Naive thymus-derived CD8-positive, alpha-beta T cell (primary cell): ENCODE results near the gene COQ9. TPM values are rescaled to one million over a fixed set of nuclear protein-coding genes. Genes with fewer than 3 reads are reported as not detected.
"Not testable (repeated sequence)": the region's sequence is repeated elsewhere in the genome, so short reads cannot be mapped to it uniquely, and the experiment has no call there.

Source experiments
- ATAC-seq, 2 donors: fragments of 150-1000 bp; cut with Tn5 transposase in 1 of 2; sonication (Bioruptor Pico), chemical (Tn5 transposase) in 1 of 2; 1 replicate in 1 of 2; 2 replicates in 1 of 2; pipeline ENCODE4 v1.10.0; 2021; ENCODE audit warnings: mild to moderate bottlenecking in 2 of 2, moderate library complexity in 2 of 2
- POLR2A ChIA-PET: fragments of 350-600 bp; sonication (Branson Sonifier 250); formaldehyde crosslinking; loops from one replicate; lab custom pipeline; 2021; ENCODE audit warnings: antibody characterized with exemption; lab: Charles Lee
- DNase-seq, 10 donors: peaks; one replicate each; pipeline versions ENCODE4 v3.0.0 to v3.0.0-alpha.2; 2020 to 2022
- H3K27ac Mint-ChIP-seq, 10 donors: one replicate each; pipeline ENCODE4 v1.8.0; 2020 to 2022; ENCODE audit warnings: mild to moderate bottlenecking in 10 of 10, mixed read lengths in 10 of 10, moderate library complexity in 4 of 10, inconsistent platforms in 1 of 10
- H3K27me3 Mint-ChIP-seq, 5 donors: one replicate each; pipeline ENCODE4 v1.8.0; 2021 to 2022; ENCODE audit warnings: mixed read lengths in 5 of 5
- H3K36me3 Mint-ChIP-seq, 3 donors: one replicate each; pipeline ENCODE4 v1.8.0; 2020 to 2022; ENCODE audit warnings: mixed read lengths in 3 of 3, mild to moderate bottlenecking in 2 of 3, inconsistent platforms in 1 of 3
- H3K4me1 Mint-ChIP-seq, 4 donors: one replicate each; pipeline ENCODE4 v1.8.0; 2021 to 2022; ENCODE audit warnings: mixed read lengths in 4 of 4
- H3K4me3 Mint-ChIP-seq, 10 donors: one replicate each; pipeline ENCODE4 v1.8.0; 2020 to 2022; ENCODE audit warnings: mild to moderate bottlenecking in 10 of 10, mixed read lengths in 10 of 10, moderate library complexity in 6 of 10, inconsistent platforms in 1 of 10
- H3K9me3 Mint-ChIP-seq, 9 donors: one replicate each; pipeline ENCODE4 v1.8.0; 2020 to 2022; ENCODE audit warnings: mixed read lengths in 9 of 9, mild to moderate bottlenecking in 3 of 9, inconsistent platforms in 1 of 9, moderate library complexity in 1 of 9
- polyA plus RNA-seq, 3 donors: library from polyadenylated mRNA; unstranded; fragments of 300-500 nt; fragmentation: Illumina TruSeq; gene quantifications; one replicate each; pipeline ENCODE4 v1.2.3, GENCODE V29; 2021
- total RNA-seq, 8 experiments: library from RNA in 2 of 8; stranded (reverse) in 2 of 8; gene quantifications; one replicate each; pipeline ENCODE4 v1.2.3 and lab custom pipeline; 2021 to 2026

COQ9 gene
- total and polyA plus RNA-seq, 5 experiments from 2014 or later: 22.8 to 59.0 (median 35.8) TPM

GRCh38 chr16:57432505-57432904 lies 14.8 kb upstream of the COQ9 start:
- Mint-ChIP-seq H3K9me3 (no peaks in the 10 kb centered on the region), H3K4me3 (peak overlapping the region in 6 of 10 donors; percentile 36 to 78 (median 67)), H3K27me3 (no peaks in the 10 kb centered on the region), H3K36me3 (peaks cover 7 to 79% (median 37%) of the 10 kb centered on the region in 3 donors), H3K27ac (peak overlapping the region; percentile 73 to 94 (median 91)), H3K4me1 (peaks cover 21 to 50% (median 33%) of the 10 kb centered on the region in 4 donors)
- no peak for DNase-seq
- ATAC-seq: no peak
- POLR2A ChIA-PET: interaction anchor here (0.6 to 3.1 kb wide), 9 partner anchors 8 to 310 kb away, joined by 3 to 23 read pairs (median 5); partner anchors contain the start of genes CIAPIN1, COQ9 and POLR2C

- H3K36me3 Mint-ChIP-seq: peaks cover 3 to 79% (median 34%) of the 10 kb centered on the region in 3 donors
- POLR2A ChIA-PET: interaction anchor here (0.7 to 3.1 kb wide), 9 partner anchors 9 to 134 kb away, joined by 3 to 23 read pairs (median 5); partner anchors contain the start of genes CIAPIN1, COQ9 and POLR2C
- H3K27ac Mint-ChIP-seq: peak overlapping the region; percentile 73 to 94 (median 90)
- peak overlapping the region; percentile 32 to 79 (median 67) for H3K4me3 Mint-ChIP-seq
- no peaks in the 10 kb centered on the region for H3K27me3 Mint-ChIP-seq
- DNase-seq (peak in 2 of 10 donors; percentile 17 to 22), ATAC-seq (peak; percentile 43 to 60)
- peaks cover 21 to 50% (median 31%) of the 10 kb centered on the region in 4 donors for H3K4me1 Mint-ChIP-seq
- H3K9me3 Mint-ChIP-seq: no peaks in the 10 kb centered on the region
Measured at GRCh38 chr16:57432989-57433388, 14.3 kb upstream of the COQ9 start.

GRCh38 chr16:57434003-57434402 lies 13.3 kb upstream of the COQ9 start:
- Mint-ChIP-seq H3K36me3 (peaks cover 12 to 79% (median 41%) of the 10 kb centered on the region in 3 donors), H3K4me3 (peak overlapping the region in 9 of 10 donors; percentile 23 to 78 (median 68)), H3K27ac (peak overlapping the region; percentile 84 to 94 (median 90)), H3K9me3 (no peaks in the 10 kb centered on the region), H3K27me3 (no peaks in the 10 kb centered on the region), H3K4me1 (peaks cover 23 to 52% (median 35%) of the 10 kb centered on the region in 4 donors)
- DNase-seq (peak in 7 of 10 donors; percentile 10 to 82 (median 54)), ATAC-seq (peak; percentile 86 to 92)
- POLR2A ChIA-PET: interaction anchor here (1.5 to 3.1 kb wide), 6 partner anchors 8 to 28 kb away, joined by 4 to 23 read pairs (median 8); partner anchors contain the start of genes CIAPIN1, COQ9 and POLR2C

GRCh38 chr16:57435838-57436237 lies 11.4 kb upstream of the COQ9 start:
- H3K4me1 Mint-ChIP-seq: peaks cover 23 to 59% (median 37%) of the 10 kb centered on the region in 4 donors
- H3K27me3 Mint-ChIP-seq: no peaks in the 10 kb centered on the region
- ATAC-seq (no peak), DNase-seq (no peak)
- peak overlapping the region in 3 of 10 donors; percentile 26 to 47 (median 30) for H3K4me3 Mint-ChIP-seq
- peak overlapping the region in 7 of 10 donors; percentile 49 to 84 (median 70) for H3K27ac Mint-ChIP-seq
- POLR2A ChIA-PET: interaction anchor here (1.6 kb wide), 1 partner anchor 11 kb away, joined by 6 read pairs; the partner anchor contains the start of genes CIAPIN1 and COQ9
- H3K9me3 Mint-ChIP-seq: peaks cover 0 to 10% (median 6%) of the 10 kb centered on the region in 9 donors
- peaks cover 24 to 79% (median 49%) of the 10 kb centered on the region in 3 donors for H3K36me3 Mint-ChIP-seq

- H3K27ac Mint-ChIP-seq: peak overlapping the region in 3 of 10 donors; percentile 3 to 69 (median 20)
- H3K27me3 Mint-ChIP-seq, H3K4me3 Mint-ChIP-seq, ATAC-seq, DNase-seq, POLR2A ChIA-PET: not testable (repeated sequence)
- peaks cover 9 to 48% (median 23%) of the 10 kb centered on the region in 4 donors for H3K4me1 Mint-ChIP-seq
- peaks cover 24 to 62% (median 47%) of the 10 kb centered on the region in 3 donors for H3K36me3 Mint-ChIP-seq
- H3K9me3 Mint-ChIP-seq: peaks cover 0 to 10% (median 6%) of the 10 kb centered on the region in 9 donors
Measured at GRCh38 chr16:57439947-57440346, 7.3 kb upstream of the COQ9 start.

GRCh38 chr16:57440551-57440950 lies 6.7 kb upstream of the COQ9 start:
- H3K36me3 Mint-ChIP-seq: peaks cover 24 to 56% (median 46%) of the 10 kb centered on the region in 3 donors
- peaks cover 8 to 50% (median 22%) of the 10 kb centered on the region in 4 donors for H3K4me1 Mint-ChIP-seq
- H3K27me3 Mint-ChIP-seq, ATAC-seq, DNase-seq: not testable (repeated sequence)
- peak overlapping the region in 1 of 10 donors; percentile 11 for H3K4me3 Mint-ChIP-seq
- peak overlapping the region in 1 of 10 donors; percentile 27 for H3K27ac Mint-ChIP-seq
- peaks cover 0 to 10% (median 6%) of the 10 kb centered on the region in 9 donors for H3K9me3 Mint-ChIP-seq
- POLR2A ChIA-PET: interaction anchor here (2.6 kb wide), 1 partner anchor 8 kb away, joined by 7 read pairs; no protein-coding TSS in a partner anchor

- Mint-ChIP-seq H3K4me3 (peak overlapping the region in 4 of 10 donors; percentile 14 to 84 (median 32)), H3K9me3 (peaks cover 0 to 9% (median 4%) of the 10 kb centered on the region in 9 donors), H3K27me3 (no peaks in the 10 kb centered on the region), H3K27ac (peak overlapping the region in 6 of 10 donors; percentile 14 to 86 (median 22)), H3K4me1 (peaks cover 11 to 58% (median 42%) of the 10 kb centered on the region in 4 donors), H3K36me3 (peaks cover 9 to 21% (median 20%) of the 10 kb centered on the region in 3 donors)
- DNase-seq (no peak), ATAC-seq (no peak)
- POLR2A ChIA-PET: interaction anchor here (1.0 to 1.1 kb wide), 2 partner anchors 18 to 23 kb away, joined by 3 read pairs; partner anchors contain the start of gene POLR2C
Measured at GRCh38 chr16:57444711-57445110, 2.6 kb upstream of the COQ9 start.

- peak overlapping the region in 4 of 10 donors; percentile 52 to 71 (median 66) for H3K27ac Mint-ChIP-seq
- peak overlapping the region in 7 of 10 donors; percentile 39 to 90 (median 70) for H3K4me3 Mint-ChIP-seq
- H3K27me3 Mint-ChIP-seq: no peaks in the 10 kb centered on the region
- H3K9me3 Mint-ChIP-seq: peaks cover 0 to 3% (median under 1%) of the 10 kb centered on the region in 9 donors
- peaks cover 13 to 58% (median 43%) of the 10 kb centered on the region in 4 donors for H3K4me1 Mint-ChIP-seq
- peaks cover 1 to 13% (median 12%) of the 10 kb centered on the region in 3 donors for H3K36me3 Mint-ChIP-seq
- POLR2A ChIA-PET: interaction anchor here (0.7 to 2.7 kb wide), 4 partner anchors 13 to 657 kb away, joined by 3 to 23 read pairs (median 5); partner anchors contain the start of gene ARL2BP
- no peak for ATAC-seq
- DNase-seq: no peak
Measured at GRCh38 chr16:57445510-57445909, 1.8 kb upstream of the COQ9 start.

- peaks cover 0 to 12% (median 1%) of the 10 kb centered on the region in 3 donors for H3K36me3 Mint-ChIP-seq
- no peaks in the 10 kb centered on the region for H3K9me3 Mint-ChIP-seq
- peak in 3 of 10 donors; percentile 10 to 64 (median 31) for DNase-seq
- H3K27ac Mint-ChIP-seq: peak overlapping the region; percentile 84 to 97 (median 92)
- H3K27me3 Mint-ChIP-seq: no peaks in the 10 kb centered on the region
- ATAC-seq: peak; percentile 4 to 24
- POLR2A ChIA-PET: interaction anchor here (0.7 to 4.5 kb wide), 19 partner anchors 11 to 515 kb away, joined by 3 to 58 read pairs (median 5); partner anchors contain the start of genes ARL2BP, CCDC102A, DOK4 and HERPUD1
- H3K4me1 Mint-ChIP-seq: peaks cover 14 to 58% (median 41%) of the 10 kb centered on the region in 4 donors
- H3K4me3 Mint-ChIP-seq: peak overlapping the region; percentile 89 to 96 (median 92)
Measured at GRCh38 chr16:57446531-57447185, 621 bp upstream of the COQ9 start.

GRCh38 chr16:57452021-57452420 lies 4.7 kb downstream of the COQ9 start:
- Mint-ChIP-seq H3K9me3 (no peaks in the 10 kb centered on the region), H3K4me1 (peaks cover 14 to 19% (median 17%) of the 10 kb centered on the region in 4 donors), H3K27me3 (no peaks in the 10 kb centered on the region), H3K27ac (no peak overlapping the region), H3K4me3 (no peak overlapping the region), H3K36me3 (peaks cover 0 to 51% (median 12%) of the 10 kb centered on the region in 3 donors)
- DNase-seq: no peak
- ATAC-seq: no peak
- POLR2A ChIA-PET: no interaction called here

GRCh38 chr16:57462209-57462977 lies 15.1 kb downstream of the COQ9 start, which contains the start of gene POLR2C:
TSS of gene POLR2C (plus strand) at chr16:57462679. CDS start at chr16:57462725, 46 bp downstream.
- POLR2A ChIA-PET: interaction anchor here (0.6 to 3.9 kb wide), 22 partner anchors 9 to 182 kb away, joined by 3 to 58 read pairs (median 4); partner anchors contain the start of genes ADGRG5, CCDC102A, CIAPIN1 and COQ9
- DNase-seq (peak; percentile 83 to 95 (median 92)), ATAC-seq (peak; percentile 95 to 98)
- Mint-ChIP-seq H3K4me1 (peaks cover 20 to 48% (median 36%) of the 10 kb centered on the region in 4 donors), H3K9me3 (no peaks in the 10 kb centered on the region), H3K27me3 (no peaks in the 10 kb centered on the region), H3K27ac (peak within 1 kb of the TSS; percentile 95 to 100 (median 99)), H3K36me3 (peaks cover 0 to 68% (median 3%) of the 10 kb centered on the region in 3 donors), H3K4me3 (peak within 1 kb of the TSS; percentile 93 to 100 (median 100))
